ENCODE measurements around the gene ZC3H12D.

DNA sequence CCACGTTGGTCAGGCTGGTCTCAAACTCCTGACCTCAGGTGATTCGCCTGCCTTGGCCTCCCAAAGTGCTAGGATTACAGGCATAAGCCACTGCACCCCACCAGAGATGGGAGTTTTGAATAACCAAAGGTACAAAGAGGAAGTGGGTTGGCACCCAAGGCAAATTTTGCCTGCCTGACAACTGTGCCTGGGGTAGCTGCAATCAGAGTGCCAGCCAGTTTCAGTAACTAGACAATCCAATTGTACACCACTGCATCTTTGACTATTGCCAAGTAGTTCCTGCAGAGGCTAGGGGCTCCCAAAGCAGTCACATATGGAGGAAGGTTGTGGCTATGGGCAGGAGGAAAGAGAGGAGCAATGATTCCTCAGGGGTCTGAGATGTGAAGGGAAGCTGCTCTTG, 16.6 kb downstream of the ZC3H12D start:
- TF ChIP-seq POLR2A (IDR thresholded peaks at IDR 0.05; ENCODE audit: low read depth, low read length) (no peak), POLR2AphosphoS5 (IDR thresholded peaks at IDR 0.05; ENCODE audit: low read depth, low read length) (no peak), TAF1 (IDR thresholded peaks at IDR 0.05; ENCODE audit: low read depth, low read length) (no peak), PAX5 (IDR thresholded peaks at IDR 0.05; ENCODE audit: insufficient read depth, low read length, severe bottlenecking) (no peak), POU2F2 (IDR thresholded peaks at IDR 0.05; ENCODE audit: low read depth, low read length) (no peak)

Data from GM12891 (cell line).